HG02642 (cell line): ENCODE measurements around the gene ACP7.
"Not testable (repeated sequence)": the region's sequence is repeated elsewhere in the genome, so short reads cannot be mapped to it uniquely, and the experiment has no call there.

Source experiments
- ATAC-seq: cut with Tn5 transposase; IDR thresholded peaks from one replicate; pipeline ENCODE4 v1.9.1; 2021; ENCODE audit warnings: mild to moderate bottlenecking; ENCODE audit not compliant: unreplicated experiment, poor library complexity

ACP7 gene

GRCh38 chr19:39074942-39075341, 9.2 kb upstream of the ACP7 start:
- no peak for ATAC-seq

GRCh38 chr19:39077323-39077722, 6.8 kb upstream of the ACP7 start:
- no peak for ATAC-seq

- ATAC-seq: no peak
Observed at GRCh38 chr19:39078436-39079200, 5.5 kb upstream of the ACP7 start.

- no peak for ATAC-seq
Observed at GRCh38 chr19:39080431-39080830, 3.7 kb upstream of the ACP7 start.

GRCh38 chr19:39082167-39082566, 2.0 kb upstream of the ACP7 start:
- no peak for ATAC-seq

- no peak for ATAC-seq
Observed at GRCh38 chr19:39082745-39083598, 1.2 kb upstream of the ACP7 start.

GRCh38 chr19:39083599-39083982, 577 bp upstream of the ACP7 start:
- ATAC-seq: no peak

GRCh38 chr19:39084732-39085080, 538 bp downstream of the ACP7 start:
- ATAC-seq: no peak

GRCh38 chr19:39085392-39085791, 1.2 kb downstream of the ACP7 start:
- no peak for ATAC-seq

- no peak for ATAC-seq
Observed at GRCh38 chr19:39086386-39086785, 2.2 kb downstream of the ACP7 start.

- ATAC-seq: no peak
Observed at GRCh38 chr19:39087907-39088686, 3.9 kb downstream of the ACP7 start.

GRCh38 chr19:39090016-39090415, 5.8 kb downstream of the ACP7 start:
- ATAC-seq: not testable (repeated sequence)

GRCh38 chr19:39090881-39091280, 6.7 kb downstream of the ACP7 start:
- ATAC-seq: no peak

- ATAC-seq: not testable (repeated sequence)
Observed at GRCh38 chr19:39095799-39096540, 11.8 kb downstream of the ACP7 start.

- ATAC-seq: no peak
Observed at GRCh38 chr19:39097299-39097698, 13.1 kb downstream of the ACP7 start.

GRCh38 chr19:39097721-39098120, 13.6 kb downstream of the ACP7 start:
- no peak for ATAC-seq

GRCh38 chr19:39098365-39099269, 14.4 kb downstream of the ACP7 start:
- no peak for ATAC-seq

GRCh38 chr19:39099341-39099740, 15.2 kb downstream of the ACP7 start:
- ATAC-seq: no peak

- ATAC-seq: no peak
Observed at GRCh38 chr19:39100500-39101166, 16.5 kb downstream of the ACP7 start.
